HG03175 (cell line): ENCODE data around the gene RIC8B.

ENCODE experiments used
- ATAC-seq: cut with Tn5 transposase; IDR thresholded peaks from one replicate; pipeline ENCODE4 v1.9.1; 2021; ENCODE audit warnings: mild to moderate bottlenecking, moderate library complexity; ENCODE audit not compliant: unreplicated experiment

The RIC8B gene

DNA sequence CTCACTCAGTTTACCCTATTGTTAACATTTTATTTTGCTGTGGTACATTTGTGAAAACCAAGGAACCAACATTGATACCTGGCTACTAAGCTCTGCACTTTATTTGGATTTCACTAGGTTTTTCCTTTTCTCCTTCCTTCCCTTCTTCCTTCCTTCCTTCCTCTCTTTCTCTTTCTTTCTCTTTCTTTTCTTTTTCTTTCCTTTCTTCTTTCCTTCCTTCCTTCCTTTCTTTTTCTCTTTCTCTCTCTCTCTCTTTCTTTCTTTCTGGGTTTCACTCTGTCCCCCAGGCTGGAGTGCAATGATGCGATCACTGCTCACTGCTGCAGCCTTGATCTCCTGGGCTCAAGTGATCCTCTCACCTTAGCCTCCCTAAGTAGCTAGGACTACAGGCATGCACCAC, 152.2 kb downstream of the RIC8B start:
- no peak for ATAC-seq

- no peak for ATAC-seq
Measured at GRCh38 chr12:106934277-106934676, 159.8 kb downstream of the RIC8B start.
